Peyer's patch (tissue), 4 donors: ENCODE data around the gene DPYD. TPM values are rescaled to one million over a fixed set of nuclear protein-coding genes. Genes with fewer than 3 reads are reported as not detected.

Source experiments
- DNase-seq, 3 donors: peaks; one replicate each; pipeline ENCODE4 v3.0.0-alpha.2; 2017 to 2019
- H3K27ac ChIP-seq, 4 donors: fragments of 200-600 bp; sonication (generic); one replicate each; pipeline ENCODE4 v1.5.1; 2016 to 2019
- H3K27me3 ChIP-seq, 2 donors: fragments of 200-600 bp; sonication (generic); one replicate each; pipeline ENCODE4 v1.5.1; 2019
- H3K36me3 ChIP-seq, 3 donors: fragments of 200-600 bp; sonication (generic); one replicate each; pipeline ENCODE4 v1.5.1; 2016 to 2019
- H3K4me1 ChIP-seq, 4 donors: fragments of 200-600 bp; sonication (generic); one replicate each; pipeline ENCODE4 v1.5.1; 2016 to 2019
- H3K4me3 ChIP-seq, 4 donors: fragments of 200-600 bp; sonication (generic); 1 replicate in 3 of 4; 2 replicates in 1 of 4; pipeline ENCODE4 v1.5.1; 2016 to 2019; ENCODE audit warnings: mild to moderate bottlenecking in 1 of 4
- H3K9me3 ChIP-seq, 4 donors: fragments of 200-600 bp; sonication (generic); one replicate each; pipeline ENCODE4 v1.5.1; 2016 to 2019; ENCODE audit warnings: mild to moderate bottlenecking in 1 of 4
- POLR2A ChIP-seq, 2 donors: fragments of 450-650 bp; IDR thresholded peaks; one replicate each; pipeline ENCODE4 v1.5.1; 2017; ENCODE audit warnings: antibody characterized with exemption in 2 of 2, mild to moderate bottlenecking in 2 of 2, moderate library complexity in 2 of 2
- total RNA-seq, 4 donors: library from RNA; depleted of rRNA; stranded (reverse); fragments of >200 nt; gene quantifications; one replicate each; pipeline ENCODE4 v1.1.0, GENCODE V29; 2016
- TF ChIP-seq, protein P1 (sequence below), 6 experiments: fragments of 450-650 bp in 4 of 6; fragments of 200-600 bp in 2 of 6; sonication (generic) in 1 of 6; IDR thresholded peaks; one replicate each; pipeline ENCODE4 v1.5.1; 2017 to 2019; ENCODE audit warnings: antibody characterized with exemption in 6 of 6, mild to moderate bottlenecking in 3 of 6, moderate library complexity in 1 of 6

DPYD gene
- total RNA-seq, 4 donors from 2014 or later: 30.8 to 39.7 (median 36.4) TPM

DNA sequence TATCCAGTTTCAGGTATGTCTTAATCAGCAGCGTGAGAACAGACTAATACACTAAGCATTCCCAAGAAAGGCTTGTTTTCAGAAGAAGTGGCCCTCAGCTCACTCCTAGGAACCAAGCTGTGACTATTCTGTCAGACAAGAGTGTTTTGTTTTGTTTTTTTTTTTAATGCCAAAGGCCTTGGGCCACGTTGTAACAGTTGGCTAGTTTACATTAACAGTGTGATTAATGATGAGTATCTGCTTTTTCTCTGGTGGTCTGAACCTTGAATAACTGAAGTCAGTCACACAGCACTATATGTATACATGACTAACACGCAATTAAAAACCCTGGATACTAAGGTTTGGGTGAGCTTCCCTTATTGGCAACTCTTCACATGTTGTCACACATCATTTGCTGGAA, 21.9 kb downstream of the DPYD start:
- no peak for DNase-seq
- Histone ChIP-seq H3K4me1 (peaks cover 0 to 4% (median 0%) of the 10 kb centered on the region in 4 donors), H3K36me3 (no peaks in the 10 kb centered on the region), H3K9me3 (no peaks in the 10 kb centered on the region), H3K4me3 (no peak overlapping the region), H3K27ac (no peak overlapping the region), H3K27me3 (no peaks in the 10 kb centered on the region)
- TF ChIP-seq POLR2A (IDR thresholded peaks at IDR 0.05): no peak
- TF ChIP-seq, protein P1, sequence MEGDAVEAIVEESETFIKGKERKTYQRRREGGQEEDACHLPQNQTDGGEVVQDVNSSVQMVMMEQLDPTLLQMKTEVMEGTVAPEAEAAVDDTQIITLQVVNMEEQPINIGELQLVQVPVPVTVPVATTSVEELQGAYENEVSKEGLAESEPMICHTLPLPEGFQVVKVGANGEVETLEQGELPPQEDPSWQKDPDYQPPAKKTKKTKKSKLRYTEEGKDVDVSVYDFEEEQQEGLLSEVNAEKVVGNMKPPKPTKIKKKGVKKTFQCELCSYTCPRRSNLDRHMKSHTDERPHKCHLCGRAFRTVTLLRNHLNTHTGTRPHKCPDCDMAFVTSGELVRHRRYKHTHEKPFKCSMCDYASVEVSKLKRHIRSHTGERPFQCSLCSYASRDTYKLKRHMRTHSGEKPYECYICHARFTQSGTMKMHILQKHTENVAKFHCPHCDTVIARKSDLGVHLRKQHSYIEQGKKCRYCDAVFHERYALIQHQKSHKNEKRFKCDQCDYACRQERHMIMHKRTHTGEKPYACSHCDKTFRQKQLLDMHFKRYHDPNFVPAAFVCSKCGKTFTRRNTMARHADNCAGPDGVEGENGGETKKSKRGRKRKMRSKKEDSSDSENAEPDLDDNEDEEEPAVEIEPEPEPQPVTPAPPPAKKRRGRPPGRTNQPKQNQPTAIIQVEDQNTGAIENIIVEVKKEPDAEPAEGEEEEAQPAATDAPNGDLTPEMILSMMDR (IDR thresholded peaks at IDR 0.05): no peak

- Histone ChIP-seq H3K27ac (no peak overlapping the region), H3K27me3 (no peaks in the 10 kb centered on the region), H3K9me3 (no peaks in the 10 kb centered on the region), H3K4me1 (no peaks in the 10 kb centered on the region), H3K36me3 (no peaks in the 10 kb centered on the region), H3K4me3 (no peak overlapping the region)
- TF ChIP-seq POLR2A (IDR thresholded peaks at IDR 0.05): no peak
- TF ChIP-seq, protein P1 (IDR thresholded peaks at IDR 0.05): no peak
- DNase-seq: no peak
These were observed 25.6 kb downstream of the DPYD start for GRCh38 chr1:97895278-97895677.

DNA sequence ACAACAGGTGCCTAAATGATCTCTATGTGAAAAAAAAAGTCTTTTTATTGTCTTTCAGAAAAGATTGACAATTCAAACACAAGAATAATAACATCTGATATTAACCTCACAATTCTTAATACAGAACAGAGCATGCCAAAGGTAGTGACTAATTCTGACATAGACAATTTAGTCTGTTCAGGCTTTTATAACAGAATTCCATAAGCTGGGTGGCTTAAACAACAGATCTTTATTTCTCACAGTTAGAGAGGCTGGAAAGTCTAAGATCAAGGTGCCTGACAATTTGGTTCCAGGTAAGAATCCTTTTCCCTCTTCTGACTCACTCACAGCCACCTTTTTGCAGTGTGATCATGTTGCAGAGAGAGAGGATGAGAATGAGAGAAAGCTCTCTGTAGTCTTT, 27.0 kb downstream of the DPYD start:
- Histone ChIP-seq H3K36me3 (no peaks in the 10 kb centered on the region), H3K27me3 (no peaks in the 10 kb centered on the region)

DNA sequence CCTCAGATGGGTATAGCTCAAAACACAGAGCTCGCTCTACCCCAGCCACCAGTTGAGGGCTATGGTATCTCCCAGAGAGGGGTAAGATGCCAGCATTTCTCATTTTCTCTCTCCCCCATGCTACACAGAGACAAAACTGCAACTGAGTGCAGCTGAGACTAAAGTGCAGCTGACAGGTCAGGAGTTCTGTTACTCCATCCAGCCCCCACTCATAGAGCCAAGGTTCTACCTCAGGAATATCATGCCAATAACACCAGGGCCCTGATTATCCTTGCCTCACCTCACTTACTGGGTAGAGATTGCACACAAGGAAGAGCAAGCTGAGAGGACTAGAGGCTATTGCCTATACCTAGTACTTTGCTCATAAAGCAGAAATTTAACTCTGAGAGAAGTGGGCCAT, 34.6 kb downstream of the DPYD start:
- Histone ChIP-seq H3K4me3 (no peak overlapping the region), H3K36me3 (peaks cover 0 to 2% (median 0%) of the 10 kb centered on the region in 3 donors), H3K4me1 (no peaks in the 10 kb centered on the region), H3K9me3 (no peaks in the 10 kb centered on the region), H3K27ac (no peak overlapping the region), H3K27me3 (no peaks in the 10 kb centered on the region)
- DNase-seq: no peak
- no peak for TF ChIP-seq POLR2A (IDR thresholded peaks at IDR 0.05)
- TF ChIP-seq, protein P1 (IDR thresholded peaks at IDR 0.05): no peak

More for the DNA sequence above, 27.0 kb downstream of the DPYD start:
- TF ChIP-seq, protein P1 (IDR thresholded peaks at IDR 0.05): no peak
- TF ChIP-seq POLR2A (IDR thresholded peaks at IDR 0.05): no peak
- no peaks in the 10 kb centered on the region for H3K9me3 ChIP-seq
- H3K4me3 ChIP-seq: no peak overlapping the region
- no peaks in the 10 kb centered on the region for H3K4me1 ChIP-seq
- H3K27ac ChIP-seq: no peak overlapping the region
- DNase-seq: no peak

DNA sequence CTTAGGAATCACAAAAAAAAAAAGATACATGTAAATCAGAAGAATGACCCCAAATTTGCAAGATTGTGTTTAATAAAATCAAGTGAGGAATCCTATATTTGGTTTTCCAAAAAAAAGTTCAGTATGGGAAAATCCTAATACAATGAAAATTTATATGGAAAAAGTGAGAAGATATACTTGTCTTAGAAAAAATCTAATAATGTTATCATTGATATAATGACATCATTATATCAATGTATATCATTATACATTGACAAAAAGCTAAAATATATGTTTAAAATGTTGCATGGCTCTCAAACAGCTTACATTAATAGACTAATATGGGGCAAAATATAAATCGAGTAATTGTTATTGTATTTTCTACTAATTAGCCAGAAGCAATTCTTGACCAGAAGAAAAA, 37.0 kb downstream of the DPYD start:
- peaks cover 0 to 9% (median 0%) of the 10 kb centered on the region in 3 donors for H3K36me3 ChIP-seq

More for the DNA sequence above, 37.0 kb downstream of the DPYD start:
- H3K27me3 ChIP-seq: no peaks in the 10 kb centered on the region
- TF ChIP-seq, protein P1 (IDR thresholded peaks at IDR 0.05): no peak
- TF ChIP-seq POLR2A (IDR thresholded peaks at IDR 0.05): no peak
- no peaks in the 10 kb centered on the region for H3K4me1 ChIP-seq
- no peaks in the 10 kb centered on the region for H3K9me3 ChIP-seq
- H3K4me3 ChIP-seq: no peak overlapping the region
- no peak overlapping the region for H3K27ac ChIP-seq
- no peak for DNase-seq
